CD4-positive, alpha-beta T cell (primary cell): ENCODE results near the gene ATP13A3. TPM values are rescaled to one million over a fixed set of nuclear protein-coding genes. Genes with fewer than 3 reads are reported as not detected.

Experiments
- ATAC-seq: fragments of 200-7000 bp; cut with Tn5 transposase; one replicate; pipeline ENCODE4 v1.10.0; 2022; ENCODE audit warnings: mild to moderate bottlenecking; ENCODE audit not compliant: poor library complexity
- CTCF ChIA-PET: fragments of 350-600 bp; sonication (Branson Sonifier 250); formaldehyde crosslinking; loops from one replicate; lab custom pipeline; 2021; ENCODE audit warnings: antibody characterized with exemption, inconsistent platforms; lab: Charles Lee
- POLR2A ChIA-PET: fragments of 350-600 bp; sonication (Branson Sonifier 250); formaldehyde crosslinking; loops from one replicate; lab custom pipeline; 2021; ENCODE audit warnings: antibody characterized with exemption, inconsistent platforms; lab: Charles Lee
- DNase-seq, 14 experiments: peaks; one replicate each; pipeline ENCODE4 v3.0.0-alpha.2; 2013 to 2020; ENCODE audit warnings: mixed read lengths in 2 of 14
- H3K27ac ChIP-seq, 2 donors: one replicate each; pipeline versions ENCODE4 v1.5.1 to v1.7.0; 2013; ENCODE audit warnings: low read length in 2 of 2, low read depth in 1 of 2, mild to moderate bottlenecking in 1 of 2
- H3K27me3 ChIP-seq, 2 experiments: 1 replicate in 1 of 2; 2 replicates in 1 of 2; pipeline versions ENCODE4 v1.6.1 to v1.7.0; 2013; ENCODE audit warnings: low read length in 2 of 2, control low read depth in 1 of 2, mild to moderate bottlenecking in 1 of 2, moderate library complexity in 1 of 2; ENCODE audit not compliant: insufficient read depth in 2 of 2, control insufficient read depth in 1 of 2
- H3K36me3 ChIP-seq: one replicate; pipeline ENCODE4 v1.6.1; 2013; ENCODE audit warnings: low read length, control low read depth; ENCODE audit not compliant: insufficient read depth
- H3K4me1 ChIP-seq: one replicate; pipeline ENCODE4 v1.6.1; 2013; ENCODE audit warnings: low read length, control low read depth; ENCODE audit not compliant: insufficient read depth
- H3K4me3 ChIP-seq: one replicate; pipeline ENCODE4 v1.5.1; 2013; ENCODE audit warnings: mild to moderate bottlenecking, low read length, moderate library complexity
- H3K9me3 ChIP-seq, 2 experiments: 1 replicate in 1 of 2; 2 replicates in 1 of 2; pipeline versions ENCODE4 v1.6.1 to v1.7.0; 2013; ENCODE audit warnings: low read length in 2 of 2, mild to moderate bottlenecking in 2 of 2, control low read depth in 1 of 2, moderate library complexity in 1 of 2; ENCODE audit not compliant: control insufficient read depth in 1 of 2, insufficient read depth in 1 of 2
- H3K27ac Mint-ChIP-seq: one replicate; pipeline ENCODE4 v1.8.0; 2020; ENCODE audit warnings: mixed read lengths
- H3K27me3 Mint-ChIP-seq: one replicate; pipeline ENCODE4 v1.8.0; 2021; ENCODE audit warnings: mixed read lengths
- H3K36me3 Mint-ChIP-seq: one replicate; pipeline ENCODE4 v1.8.0; 2021; ENCODE audit warnings: low read depth, mixed read lengths
- H3K4me1 Mint-ChIP-seq: one replicate; pipeline ENCODE4 v1.8.0; 2021; ENCODE audit warnings: low read depth, mixed read lengths
- H3K4me3 Mint-ChIP-seq: one replicate; pipeline ENCODE4 v1.8.0; 2020; ENCODE audit warnings: mild to moderate bottlenecking, mixed read lengths
- H3K9me3 Mint-ChIP-seq: one replicate; pipeline ENCODE4 v1.8.0; 2020; ENCODE audit warnings: mixed read lengths
- intact Hi-C, 2 experiments: fragments of 100-400 bp; cut with DNase I in 1 of 2; cut with micrococcal nuclease in 1 of 2; formaldehyde crosslinking; loops; one replicate each; pipeline versions ENCODE4 v1.15.1 to v1.9.0; 2023 to 2025; cut with DNase I, micrococcal nuclease
- total RNA-seq, 174 experiments: library from RNA in 2 of 174; stranded (reverse) in 2 of 174; gene quantifications; one replicate each; pipeline ENCODE4 v1.2.3 and lab custom pipeline; 2021 to 2026
- TF ChIP-seq, protein P1 (sequence below): fragments of 200-600 bp; IDR thresholded peaks from one replicate; pipeline ENCODE4 v1.8.0; 2022; ENCODE audit warnings: antibody characterized with exemption, mild to moderate bottlenecking

The ATP13A3 gene
- total RNA-seq, 2 experiments from 2014 or later, result 46.5 to 52.7 TPM

DNA sequence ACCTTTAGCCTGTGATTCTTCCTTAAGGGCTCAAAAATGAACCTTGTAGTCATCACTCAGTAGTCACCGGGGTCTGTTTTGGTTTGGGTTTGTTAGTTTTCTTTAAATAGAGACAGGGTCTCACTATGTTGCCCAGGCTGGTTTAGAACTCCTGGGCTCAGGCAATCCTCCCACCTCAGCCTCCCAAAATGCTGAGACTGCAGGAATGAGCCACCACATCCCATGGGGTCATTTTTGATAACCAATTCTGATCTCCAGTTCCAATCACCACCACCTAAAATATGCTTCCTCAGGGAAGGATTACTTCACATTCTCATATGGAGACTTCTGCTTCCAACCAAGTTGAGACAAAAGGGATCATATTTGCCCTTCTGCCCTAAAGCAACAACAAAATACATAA is 22.1 kb downstream of the ATP13A3 start:
- H3K27me3 ChIP-seq, result no peaks in the 10 kb centered on the region
- H3K27ac ChIP-seq, result no peak overlapping the region
- POLR2A ChIA-PET, result no interaction called here
- Mint-ChIP-seq H3K9me3 (no peaks in the 10 kb centered on the region), H3K27ac (no peak overlapping the region), H3K4me3 (no peak overlapping the region), H3K36me3 (peaks cover 23% of the 10 kb centered on the region), H3K4me1 (peaks cover 14% of the 10 kb centered on the region), H3K27me3 (no peaks in the 10 kb centered on the region)
- no peak overlapping the region for H3K4me3 ChIP-seq
- intact Hi-C loops, result no loop called here
- H3K9me3 ChIP-seq, result no peaks in the 10 kb centered on the region
- TF ChIP-seq, protein P1, sequence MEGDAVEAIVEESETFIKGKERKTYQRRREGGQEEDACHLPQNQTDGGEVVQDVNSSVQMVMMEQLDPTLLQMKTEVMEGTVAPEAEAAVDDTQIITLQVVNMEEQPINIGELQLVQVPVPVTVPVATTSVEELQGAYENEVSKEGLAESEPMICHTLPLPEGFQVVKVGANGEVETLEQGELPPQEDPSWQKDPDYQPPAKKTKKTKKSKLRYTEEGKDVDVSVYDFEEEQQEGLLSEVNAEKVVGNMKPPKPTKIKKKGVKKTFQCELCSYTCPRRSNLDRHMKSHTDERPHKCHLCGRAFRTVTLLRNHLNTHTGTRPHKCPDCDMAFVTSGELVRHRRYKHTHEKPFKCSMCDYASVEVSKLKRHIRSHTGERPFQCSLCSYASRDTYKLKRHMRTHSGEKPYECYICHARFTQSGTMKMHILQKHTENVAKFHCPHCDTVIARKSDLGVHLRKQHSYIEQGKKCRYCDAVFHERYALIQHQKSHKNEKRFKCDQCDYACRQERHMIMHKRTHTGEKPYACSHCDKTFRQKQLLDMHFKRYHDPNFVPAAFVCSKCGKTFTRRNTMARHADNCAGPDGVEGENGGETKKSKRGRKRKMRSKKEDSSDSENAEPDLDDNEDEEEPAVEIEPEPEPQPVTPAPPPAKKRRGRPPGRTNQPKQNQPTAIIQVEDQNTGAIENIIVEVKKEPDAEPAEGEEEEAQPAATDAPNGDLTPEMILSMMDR, result no peak
- H3K36me3 ChIP-seq, result peaks cover 5% of the 10 kb centered on the region
- ATAC-seq (no peak), DNase-seq (no peak)
- H3K4me1 ChIP-seq, result peaks cover 9% of the 10 kb centered on the region
- CTCF ChIA-PET, result no interaction called here

DNA sequence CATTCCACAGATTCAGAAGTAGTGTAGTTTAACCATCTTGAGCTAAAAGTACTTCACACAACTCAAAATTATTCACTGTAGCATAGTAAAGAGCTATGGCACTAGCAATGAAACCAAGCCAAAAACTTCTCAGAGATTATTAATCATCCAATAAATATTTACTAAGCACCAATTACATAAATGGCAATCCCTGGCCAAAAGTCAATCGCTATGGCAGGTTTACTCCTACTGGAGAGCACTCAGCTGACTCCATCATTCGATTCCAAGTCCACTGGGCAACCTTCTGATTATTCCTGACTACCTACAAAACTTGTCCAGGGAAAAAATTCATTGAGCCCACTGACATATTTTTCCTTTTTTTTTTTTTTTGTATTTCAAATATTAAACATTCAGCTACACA is 23.9 kb downstream of the ATP13A3 start:
- Mint-ChIP-seq H3K4me1 (peaks cover 14% of the 10 kb centered on the region), H3K4me3 (no peak overlapping the region), H3K27me3 (no peaks in the 10 kb centered on the region), H3K36me3 (peaks cover 33% of the 10 kb centered on the region), H3K27ac (no peak overlapping the region), H3K9me3 (no peaks in the 10 kb centered on the region)
- H3K9me3 ChIP-seq, result no peaks in the 10 kb centered on the region
- ChIA-PET POLR2A (no interaction called here), CTCF (interaction anchor here (1.2 kb wide), 1 partner anchor 9 kb away, joined by 8 read pairs; no protein-coding TSS in a partner anchor)
- H3K4me1 ChIP-seq, result peaks cover 9% of the 10 kb centered on the region
- DNase-seq (no peak), ATAC-seq (no peak)
- TF ChIP-seq, protein P1, result no peak
- no peak overlapping the region for H3K4me3 ChIP-seq
- H3K27ac ChIP-seq, result no peak overlapping the region
- no peaks in the 10 kb centered on the region for H3K27me3 ChIP-seq
- H3K36me3 ChIP-seq, result peaks cover 12% of the 10 kb centered on the region
- intact Hi-C loops, result no loop called here

DNA sequence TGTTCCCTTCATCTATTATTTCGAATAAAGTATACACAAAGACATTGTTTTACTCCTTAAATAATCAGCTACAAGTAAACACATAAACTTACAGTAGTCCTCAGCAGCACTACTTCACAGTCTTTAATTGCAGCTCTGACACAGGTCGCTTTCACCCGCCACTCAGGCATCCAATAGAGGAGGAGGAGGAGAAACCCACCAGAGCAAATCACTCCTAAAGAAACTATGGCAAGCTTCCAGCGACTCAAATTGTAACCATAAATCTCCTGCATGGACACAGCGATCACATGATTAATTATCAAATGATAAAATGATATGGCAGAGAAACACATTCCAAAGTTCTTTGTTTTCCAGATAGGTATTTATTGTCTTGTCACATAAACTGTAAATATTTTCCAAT is 26.2 kb downstream of the ATP13A3 start:
- H3K36me3 Mint-ChIP-seq, result peaks cover 52% of the 10 kb centered on the region
- ChIA-PET CTCF (no interaction called here), POLR2A (no interaction called here)
- H3K4me3 Mint-ChIP-seq, result no peak overlapping the region
- H3K9me3 Mint-ChIP-seq, result no peaks in the 10 kb centered on the region
- H3K27ac Mint-ChIP-seq, result no peak overlapping the region
- intact Hi-C loops, result no loop called here
- H3K27me3 Mint-ChIP-seq, result no peaks in the 10 kb centered on the region
- H3K4me1 Mint-ChIP-seq, result no peaks in the 10 kb centered on the region
- no peak for DNase-seq
- H3K27ac ChIP-seq, result no peak overlapping the region
- no peak overlapping the region for H3K4me3 ChIP-seq
- no peaks in the 10 kb centered on the region for H3K27me3 ChIP-seq
- peaks cover 3% of the 10 kb centered on the region for H3K4me1 ChIP-seq
- ATAC-seq, result no peak
- H3K9me3 ChIP-seq, result no peaks in the 10 kb centered on the region
- TF ChIP-seq, protein P1, result no peak
- peaks cover 12% of the 10 kb centered on the region for H3K36me3 ChIP-seq
